ENCODE results near the gene TOP1. TPM values are rescaled to one million over a fixed set of nuclear protein-coding genes. Genes with fewer than 3 reads are reported as not detected.
A peak's percentile ranks its signal among the peaks of the same experiment; 100 is the strongest.

Gene TOP1
- total RNA-seq, 1 donor from 2014 or later, result 102 TPM

DNA sequence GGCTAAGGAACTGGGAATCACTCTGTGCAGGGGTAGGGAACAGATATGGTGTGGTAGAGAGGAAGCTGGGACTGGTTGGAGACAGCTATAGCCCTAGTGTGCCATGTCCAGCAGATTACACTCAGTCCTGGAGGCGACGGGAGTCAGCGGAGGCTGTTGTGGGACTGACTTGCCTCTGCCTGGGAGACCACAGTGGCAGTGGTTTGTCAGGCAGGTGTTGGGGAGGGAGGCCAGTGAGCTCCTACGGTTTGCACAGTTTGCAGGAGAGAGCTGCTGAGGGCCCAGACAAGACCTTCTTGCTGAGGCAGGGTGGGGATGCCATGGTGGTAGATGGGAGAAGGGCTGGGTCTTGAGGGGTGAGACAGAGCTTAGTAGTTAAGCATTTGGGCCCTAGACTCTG is 113.6 kb downstream of the TOP1 start:
- peaks cover 10% of the 10 kb centered on the region for H3K36me3 Mint-ChIP-seq (ENCODE audit: low read depth)
- peak overlapping the region; percentile 78 for H3K4me3 Mint-ChIP-seq
- no peak for DNase-seq (ENCODE audit: low read depth, low spot score)
- no peaks in the 10 kb centered on the region for H3K27me3 Mint-ChIP-seq (ENCODE audit: low read depth)
- peaks cover 76% of the 10 kb centered on the region for H3K4me1 Mint-ChIP-seq
- peak overlapping the region; percentile 32 for H3K27ac Mint-ChIP-seq (ENCODE audit: unreplicated experiment)
- TF ChIP-seq, protein P1, sequence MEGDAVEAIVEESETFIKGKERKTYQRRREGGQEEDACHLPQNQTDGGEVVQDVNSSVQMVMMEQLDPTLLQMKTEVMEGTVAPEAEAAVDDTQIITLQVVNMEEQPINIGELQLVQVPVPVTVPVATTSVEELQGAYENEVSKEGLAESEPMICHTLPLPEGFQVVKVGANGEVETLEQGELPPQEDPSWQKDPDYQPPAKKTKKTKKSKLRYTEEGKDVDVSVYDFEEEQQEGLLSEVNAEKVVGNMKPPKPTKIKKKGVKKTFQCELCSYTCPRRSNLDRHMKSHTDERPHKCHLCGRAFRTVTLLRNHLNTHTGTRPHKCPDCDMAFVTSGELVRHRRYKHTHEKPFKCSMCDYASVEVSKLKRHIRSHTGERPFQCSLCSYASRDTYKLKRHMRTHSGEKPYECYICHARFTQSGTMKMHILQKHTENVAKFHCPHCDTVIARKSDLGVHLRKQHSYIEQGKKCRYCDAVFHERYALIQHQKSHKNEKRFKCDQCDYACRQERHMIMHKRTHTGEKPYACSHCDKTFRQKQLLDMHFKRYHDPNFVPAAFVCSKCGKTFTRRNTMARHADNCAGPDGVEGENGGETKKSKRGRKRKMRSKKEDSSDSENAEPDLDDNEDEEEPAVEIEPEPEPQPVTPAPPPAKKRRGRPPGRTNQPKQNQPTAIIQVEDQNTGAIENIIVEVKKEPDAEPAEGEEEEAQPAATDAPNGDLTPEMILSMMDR (conservative IDR thresholded peaks at IDR 0.05), result no peak
- no peaks in the 10 kb centered on the region for H3K9me3 Mint-ChIP-seq

DNA sequence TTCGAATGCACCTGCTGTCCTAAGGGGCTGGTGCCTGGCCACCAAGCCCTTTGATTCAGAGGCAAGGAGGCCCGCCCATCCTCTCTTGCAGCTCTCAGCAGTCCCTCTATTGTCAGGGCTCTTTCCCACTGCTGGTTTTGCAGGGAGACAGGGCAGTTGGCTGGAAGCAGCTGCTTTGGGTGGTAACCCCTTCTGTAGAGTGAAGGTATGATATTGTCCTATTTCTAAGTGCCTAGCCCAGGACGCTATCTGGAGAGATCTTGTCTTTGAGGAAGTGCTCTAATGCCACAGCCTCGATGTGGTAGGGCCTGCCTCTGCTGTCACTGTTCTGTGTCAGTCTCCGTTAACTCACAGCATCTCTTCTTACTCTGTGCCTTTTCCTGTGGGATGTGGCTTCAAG is 114.3 kb downstream of the TOP1 start:
- no peak for DNase-seq (ENCODE audit: low read depth, low spot score)
- H3K27me3 Mint-ChIP-seq (ENCODE audit: low read depth), result no peaks in the 10 kb centered on the region
- H3K36me3 Mint-ChIP-seq (ENCODE audit: low read depth), result peaks cover 11% of the 10 kb centered on the region
- peak overlapping the region; percentile 38 for H3K4me3 Mint-ChIP-seq
- H3K9me3 Mint-ChIP-seq, result no peaks in the 10 kb centered on the region
- peaks cover 77% of the 10 kb centered on the region for H3K4me1 Mint-ChIP-seq
- TF ChIP-seq, protein P1 (conservative IDR thresholded peaks at IDR 0.05), result no peak
- H3K27ac Mint-ChIP-seq (ENCODE audit: unreplicated experiment), result peak overlapping the region; percentile 70

DNA sequence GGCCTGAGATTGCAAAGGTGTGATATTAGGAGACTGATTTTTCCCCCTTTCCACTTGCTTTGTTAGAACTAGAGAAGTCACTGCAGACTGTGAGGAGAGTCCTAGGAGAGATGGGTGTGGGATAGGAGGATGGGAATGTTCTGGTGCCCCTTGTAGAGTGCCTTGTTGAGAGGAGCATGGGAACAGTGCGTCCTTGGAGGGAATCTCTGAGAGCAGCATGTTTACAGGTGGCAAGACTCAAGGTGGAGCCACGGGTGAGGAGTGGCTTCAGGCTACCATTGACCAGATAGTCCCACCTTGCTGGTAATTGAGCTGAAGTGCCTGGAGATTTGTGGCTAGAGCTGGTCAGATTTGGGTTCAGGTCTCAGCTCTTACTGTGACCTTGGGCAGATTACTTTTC is 114.7 kb downstream of the TOP1 start:
- peaks cover 77% of the 10 kb centered on the region for H3K4me1 Mint-ChIP-seq
- H3K9me3 Mint-ChIP-seq, result no peaks in the 10 kb centered on the region
- peaks cover 11% of the 10 kb centered on the region for H3K36me3 Mint-ChIP-seq (ENCODE audit: low read depth)
- TF ChIP-seq, protein P1 (conservative IDR thresholded peaks at IDR 0.05), result no peak
- peak overlapping the region; percentile 70 for H3K27ac Mint-ChIP-seq (ENCODE audit: unreplicated experiment)
- H3K4me3 Mint-ChIP-seq, result no peak overlapping the region
- H3K27me3 Mint-ChIP-seq (ENCODE audit: low read depth), result no peaks in the 10 kb centered on the region
- DNase-seq (ENCODE audit: low read depth, low spot score), result no peak

DNA sequence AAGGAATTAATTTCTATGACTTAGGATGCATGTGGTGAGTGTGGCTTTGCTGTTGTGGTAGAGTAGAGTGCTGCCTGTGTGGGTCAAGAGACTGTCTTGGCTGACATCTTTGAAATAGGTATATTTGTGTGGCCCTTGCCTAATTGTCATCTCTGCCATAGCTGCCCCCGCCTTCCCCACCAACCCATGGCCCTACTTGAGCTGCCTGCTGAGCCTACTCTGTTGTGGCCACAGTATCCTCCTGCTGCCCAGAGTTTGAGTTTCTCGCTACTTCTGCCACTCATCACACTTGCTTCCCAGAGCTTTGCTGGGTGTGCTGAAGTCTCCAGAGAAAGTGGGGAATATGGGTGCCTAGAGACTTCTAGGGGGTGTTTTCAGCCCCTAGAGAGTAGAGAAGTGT is 116.7 kb downstream of the TOP1 start:
- no peak for DNase-seq (ENCODE audit: low read depth, low spot score)
- Mint-ChIP-seq H3K27ac (ENCODE audit: unreplicated experiment) (peak overlapping the region; percentile 40), H3K4me1 (peaks cover 66% of the 10 kb centered on the region), H3K36me3 (ENCODE audit: low read depth) (peaks cover 15% of the 10 kb centered on the region), H3K4me3 (peak overlapping the region; percentile 17), H3K27me3 (ENCODE audit: low read depth) (no peaks in the 10 kb centered on the region), H3K9me3 (no peaks in the 10 kb centered on the region)
- TF ChIP-seq, protein P1 (conservative IDR thresholded peaks at IDR 0.05), result no peak

DNA sequence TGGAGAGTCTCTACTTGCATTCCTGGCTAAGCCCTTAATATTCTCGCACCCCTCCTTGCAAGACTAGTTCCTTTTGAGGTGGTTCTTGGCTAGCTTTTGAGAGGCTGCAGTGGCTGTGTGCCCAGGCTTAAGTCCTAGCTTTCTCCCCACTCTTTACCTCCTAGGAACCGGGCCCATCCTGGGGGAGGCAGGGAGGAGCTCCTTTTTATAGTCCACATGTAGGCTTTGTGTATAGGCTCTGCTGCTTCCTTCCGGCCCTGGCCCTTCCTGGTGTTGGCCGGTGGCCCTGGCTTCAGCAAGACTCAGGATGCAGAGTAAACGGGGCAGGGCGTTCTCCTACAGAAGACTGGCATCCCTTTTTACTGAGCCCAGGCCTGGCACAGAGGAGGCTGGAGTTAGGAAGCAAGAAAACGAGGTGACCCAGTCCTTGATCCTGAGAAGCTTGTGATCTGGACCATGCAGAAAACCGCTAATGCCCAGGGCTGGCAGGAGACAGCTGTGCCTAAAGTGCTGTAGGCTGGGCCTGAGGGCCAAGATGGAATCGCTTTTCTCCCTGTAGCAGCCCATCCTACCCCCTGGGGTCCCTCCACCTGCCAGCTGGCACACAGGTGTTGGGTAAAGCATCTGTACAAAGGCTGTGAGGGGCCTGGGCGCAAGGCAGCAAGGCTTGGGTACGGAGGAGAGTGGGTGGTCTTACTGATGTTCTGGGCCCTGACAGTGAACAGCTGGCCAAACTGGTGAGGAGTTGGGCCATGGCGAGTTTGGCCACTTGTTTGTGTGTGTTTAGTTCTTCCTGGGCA is 117.4 kb downstream of the TOP1 start:
- H3K27ac Mint-ChIP-seq (ENCODE audit: unreplicated experiment), result no peak overlapping the region

More for the DNA sequence above, 117.4 kb downstream of the TOP1 start:
- DNase-seq (ENCODE audit: low read depth, low spot score), result no peak
- no peaks in the 10 kb centered on the region for H3K27me3 Mint-ChIP-seq (ENCODE audit: low read depth)
- no peaks in the 10 kb centered on the region for H3K9me3 Mint-ChIP-seq
- TF ChIP-seq, protein P1 (conservative IDR thresholded peaks at IDR 0.05), result no peak
- H3K4me3 Mint-ChIP-seq, result no peak overlapping the region
- peaks cover 17% of the 10 kb centered on the region for H3K36me3 Mint-ChIP-seq (ENCODE audit: low read depth)
- H3K4me1 Mint-ChIP-seq, result peaks cover 66% of the 10 kb centered on the region

Data from neural crest cell (in vitro differentiated cells).